ENCODE measurements around the gene INAFM2.

INAFM2 gene

GRCh38 chr15:40323953-40324937 lies 753 bp downstream of the INAFM2 start:
- TF ChIP-seq CTCF (IDR thresholded peaks at IDR 0.05; ENCODE audit: low read depth, low read length): no peak
- DNase-seq (ENCODE audit: extremely low read depth, low read depth): no peak

DNA sequence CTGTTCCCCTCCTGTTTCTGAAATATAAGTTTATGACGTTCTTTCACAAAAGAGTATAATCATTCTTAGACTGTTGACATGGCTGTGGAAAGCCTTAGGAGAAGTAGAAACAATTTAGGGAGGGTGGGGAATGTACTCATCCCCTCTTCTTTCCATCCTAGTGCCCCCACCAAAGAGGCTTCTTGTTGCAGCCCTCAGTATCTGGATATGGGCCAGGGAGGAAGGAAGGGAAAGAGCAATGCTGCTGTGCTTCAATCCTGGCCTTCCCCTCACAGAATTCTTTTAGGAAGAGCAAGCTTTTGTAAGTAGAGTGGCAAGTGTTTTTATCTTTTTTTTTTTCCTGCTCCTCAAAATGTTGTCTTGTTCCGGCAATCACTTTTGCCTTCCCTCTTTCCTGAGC lies 1.7 kb downstream of the INAFM2 start:
- DNase-seq (ENCODE audit: extremely low read depth, low read depth): no peak
- no peak for TF ChIP-seq CTCF (IDR thresholded peaks at IDR 0.05; ENCODE audit: low read depth, low read length)

DNA sequence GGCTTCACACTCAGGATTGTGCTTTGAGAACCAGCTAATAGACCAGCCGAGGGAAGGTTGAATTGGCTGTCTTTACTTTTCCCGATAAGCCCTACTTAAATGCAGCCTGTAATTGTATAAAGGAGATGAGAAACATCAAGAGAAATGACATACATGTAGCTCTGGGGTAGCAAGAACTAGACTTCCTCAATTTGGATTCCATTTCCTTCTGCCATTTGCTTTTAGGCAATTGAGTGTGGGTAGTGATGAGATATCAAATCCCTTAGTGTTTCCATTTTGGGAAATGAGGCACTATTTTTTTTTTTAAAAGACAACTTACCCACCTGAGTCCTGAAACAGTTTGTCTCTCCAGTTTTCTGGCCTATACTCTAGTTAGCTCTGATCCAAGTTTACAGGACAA lies 2.2 kb downstream of the INAFM2 start:
- TF ChIP-seq CTCF (IDR thresholded peaks at IDR 0.05; ENCODE audit: low read depth, low read length): no peak
- no peak for DNase-seq (ENCODE audit: extremely low read depth, low read depth)

- DNase-seq (ENCODE audit: extremely low read depth, low read depth): no peak
- no peak for TF ChIP-seq CTCF (IDR thresholded peaks at IDR 0.05; ENCODE audit: low read depth, low read length)
Measured at GRCh38 chr15:40327457-40327856, 4.0 kb downstream of the INAFM2 start.

GRCh38 chr15:40328176-40328575 lies 4.7 kb downstream of the INAFM2 start:
- DNase-seq (ENCODE audit: extremely low read depth, low read depth): no peak
- no peak for TF ChIP-seq CTCF (IDR thresholded peaks at IDR 0.05; ENCODE audit: low read depth, low read length)

DNA sequence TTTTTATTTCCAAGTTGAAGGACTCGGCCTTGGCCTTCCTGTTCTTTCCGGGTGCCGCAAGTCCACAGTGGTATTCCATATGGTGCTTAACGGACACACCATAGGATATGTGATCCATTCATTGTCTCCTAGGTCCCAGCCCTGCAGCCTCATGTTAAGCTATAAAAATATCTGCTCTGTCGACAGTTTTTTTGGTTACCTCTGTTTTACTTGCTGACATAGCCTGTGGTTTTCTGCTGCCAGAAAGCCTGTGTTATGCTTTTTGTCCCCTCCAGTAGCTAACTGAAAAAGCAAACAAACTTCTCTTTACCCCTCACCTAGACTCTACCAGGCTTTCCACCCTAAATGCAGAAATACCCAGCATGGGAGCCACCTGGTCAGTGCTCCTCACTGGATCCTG lies 5.3 kb downstream of the INAFM2 start:
- DNase-seq (ENCODE audit: extremely low read depth, low read depth): no peak
- no peak for TF ChIP-seq CTCF (IDR thresholded peaks at IDR 0.05; ENCODE audit: low read depth, low read length)

DNA sequence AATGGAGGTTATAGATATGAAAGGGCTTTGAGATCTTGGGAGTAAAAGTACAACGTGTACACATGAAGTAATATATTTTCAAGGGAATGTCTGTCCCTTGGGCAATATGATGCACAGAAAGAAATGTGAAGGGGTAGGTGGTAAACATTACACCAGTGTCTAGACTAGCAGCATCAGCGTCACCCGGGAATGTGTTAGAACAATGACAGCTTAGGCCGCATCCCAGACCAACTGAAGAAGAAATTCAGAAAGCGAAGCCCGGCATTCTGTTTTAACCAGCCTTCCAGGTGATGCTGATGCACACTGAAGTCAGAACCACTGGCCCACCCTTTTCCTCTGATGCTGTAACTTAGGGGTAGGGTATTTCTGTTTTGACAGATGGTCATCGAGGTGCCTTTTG lies 6.3 kb downstream of the INAFM2 start:
- TF ChIP-seq CTCF (IDR thresholded peaks at IDR 0.05; ENCODE audit: low read depth, low read length): no peak
- DNase-seq (ENCODE audit: extremely low read depth, low read depth): no peak

All from AG09319 (cell line).